NCI-H82 treated with DMSO at 0.1 percent for 48 hours (cell line): Measurements from ENCODE around the gene MRPS6.

ENCODE experiments used
- DNase-seq: peaks from one replicate; lab custom pipeline; 2025; ENCODE audit not compliant: unreplicated experiment; lab: John Stamatoyannopoulos, UW

Gene MRPS6

DNA sequence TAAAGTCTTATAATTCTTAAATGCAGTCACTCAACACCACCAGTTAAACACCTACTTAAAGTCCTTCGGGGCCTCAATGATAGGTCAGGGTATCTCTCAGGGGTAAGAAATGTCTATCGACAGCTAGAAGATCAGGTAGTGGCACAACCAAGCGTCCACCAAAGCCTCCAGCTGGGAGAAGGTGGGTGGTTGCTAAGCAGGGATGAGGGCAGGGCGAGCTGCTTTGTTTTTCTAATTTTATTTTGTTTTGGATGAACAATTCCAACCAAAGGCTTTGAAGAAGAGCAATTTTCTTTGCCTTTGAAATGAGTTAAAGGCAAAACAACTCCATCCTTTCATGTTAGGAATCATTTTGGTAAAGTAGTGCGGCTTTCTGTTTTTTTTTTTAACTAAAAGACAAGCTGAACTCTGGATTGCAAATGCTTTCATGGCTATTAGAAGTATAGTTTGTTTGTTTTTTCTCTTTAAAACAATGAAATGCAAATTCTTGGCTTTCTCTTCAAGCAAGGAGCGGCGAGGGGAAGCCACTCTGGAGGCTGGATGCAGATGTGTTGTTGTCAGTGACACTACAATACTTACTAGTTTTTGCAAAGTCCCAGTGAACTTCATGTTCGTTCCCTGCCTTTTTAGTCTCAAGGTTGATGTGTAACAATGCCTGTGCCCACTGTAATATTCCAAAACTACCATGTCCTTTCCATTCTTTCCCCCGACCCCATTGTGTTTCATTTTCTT is 106.0 kb downstream of the MRPS6 start:
- no peak for DNase-seq

DNA sequence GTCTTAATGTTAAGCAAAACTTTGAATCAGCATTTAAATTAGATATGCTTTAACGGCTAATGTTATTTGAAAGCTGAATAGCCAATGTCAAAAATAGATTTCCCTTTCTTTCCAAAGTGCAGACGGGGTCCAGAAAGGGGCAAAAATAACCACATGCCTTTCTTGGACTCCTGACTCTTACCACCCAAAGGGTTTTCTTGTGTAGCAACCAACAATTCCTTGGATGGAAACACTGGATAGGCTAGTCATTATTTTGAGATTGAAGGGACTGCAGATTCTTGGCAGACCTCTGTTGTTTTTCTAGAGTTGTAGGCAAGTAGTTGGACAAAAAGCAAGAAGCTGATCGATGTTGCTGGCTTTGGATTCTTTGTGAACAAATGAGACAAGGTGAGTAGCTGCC is 107.0 kb downstream of the MRPS6 start:
- DNase-seq: no peak

DNA sequence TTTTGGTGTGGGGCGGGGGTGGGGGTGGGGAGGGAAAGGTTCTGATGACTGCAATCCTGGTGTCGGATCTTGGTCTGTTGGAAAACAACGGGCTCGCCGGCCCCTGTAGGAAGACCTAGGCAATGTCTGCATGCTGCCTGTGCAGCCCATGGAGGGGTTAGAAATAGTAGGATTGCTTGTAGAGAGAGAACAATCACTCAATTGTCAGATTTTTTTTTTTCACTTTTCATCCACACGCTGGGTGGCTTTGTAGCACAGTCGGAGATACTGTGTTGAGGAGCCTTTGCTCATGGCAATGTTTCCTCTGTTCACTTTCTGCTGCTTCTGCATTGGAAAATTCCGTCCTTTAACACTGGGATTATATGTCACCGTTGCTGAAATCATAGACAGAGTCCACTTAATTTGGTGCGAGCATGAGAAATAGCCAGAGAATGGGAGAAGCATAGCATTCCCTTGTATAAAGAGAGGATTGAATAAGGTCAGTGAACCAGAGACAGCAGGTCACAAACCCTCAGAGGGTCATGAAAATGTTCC is 107.5 kb downstream of the MRPS6 start:
- no peak for DNase-seq

DNA sequence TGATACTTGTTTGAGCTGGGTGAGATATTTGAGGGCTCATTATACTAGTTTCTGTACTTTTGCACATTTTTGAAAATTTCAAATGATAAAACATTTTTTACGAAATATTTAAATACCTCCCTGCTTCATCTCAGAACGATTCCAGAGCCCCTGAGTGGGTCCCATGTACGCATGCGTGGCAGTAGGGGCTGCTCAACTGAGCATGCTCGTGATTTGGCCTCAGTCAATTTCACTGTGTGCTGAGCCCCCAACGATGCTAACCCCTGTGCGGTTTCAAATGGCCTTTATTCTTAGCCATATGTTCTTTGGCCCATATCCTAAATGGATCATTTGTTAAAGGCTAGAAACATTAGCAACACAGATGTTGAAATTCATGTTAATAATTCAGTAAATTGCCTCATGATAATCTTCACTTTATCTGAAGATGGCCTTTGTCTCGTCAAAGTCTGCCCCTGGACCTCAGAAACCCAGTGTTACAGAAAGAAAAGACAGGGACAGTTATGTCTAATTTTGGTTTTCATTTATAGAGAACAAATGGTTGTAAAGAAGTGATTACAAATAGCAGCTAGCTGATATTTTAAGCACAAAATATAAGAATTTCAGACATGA is 108.2 kb downstream of the MRPS6 start:
- no peak for DNase-seq

DNA sequence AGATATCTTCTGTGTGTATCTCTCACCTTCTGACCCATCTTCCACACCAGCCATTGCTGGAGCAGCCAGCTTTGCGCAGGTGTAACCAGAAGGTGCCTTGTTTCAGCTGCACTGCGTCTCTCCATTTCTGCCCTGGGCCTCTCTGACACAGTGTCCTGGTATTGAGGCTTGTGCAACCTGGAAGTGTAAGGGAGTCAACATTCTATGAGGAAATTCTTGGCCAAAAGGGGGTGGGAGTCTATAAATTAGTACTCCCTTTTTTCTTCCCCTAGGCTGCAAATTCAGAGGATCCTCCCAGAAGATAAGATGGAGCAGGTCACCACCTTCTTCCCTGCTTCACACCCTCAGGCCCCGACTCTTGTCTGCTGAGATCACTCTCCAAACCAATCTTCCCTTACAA is 109.1 kb downstream of the MRPS6 start:
- DNase-seq: no peak

DNA sequence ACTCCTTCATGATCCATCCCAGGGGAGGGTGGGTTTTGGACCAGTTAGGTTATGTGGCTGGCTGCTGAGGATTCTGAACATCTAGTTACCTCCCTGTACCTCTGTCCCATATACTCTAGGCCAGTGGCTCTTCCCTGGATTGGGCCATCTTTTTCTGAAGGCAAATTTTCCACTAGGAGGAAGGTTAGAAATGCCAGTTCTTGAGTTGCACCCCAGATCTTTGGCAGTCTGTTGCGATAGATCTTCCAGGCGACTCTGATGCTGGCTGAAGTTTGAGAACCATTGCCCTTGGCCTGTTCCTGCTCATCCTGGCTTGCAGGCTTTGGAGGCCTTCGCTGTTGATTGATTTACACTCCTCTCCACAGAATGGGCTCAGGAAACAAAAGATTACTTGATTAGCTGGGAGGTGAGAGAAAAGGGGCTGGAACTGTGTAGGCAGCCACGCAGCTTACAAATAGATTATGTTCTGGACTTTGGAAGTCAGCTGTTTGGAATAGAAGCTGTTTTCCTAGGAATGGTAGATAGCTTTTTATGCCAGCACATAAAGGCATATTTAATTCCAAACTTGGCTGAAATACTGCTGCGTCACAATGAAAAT is 110.1 kb downstream of the MRPS6 start:
- DNase-seq: no peak

DNA sequence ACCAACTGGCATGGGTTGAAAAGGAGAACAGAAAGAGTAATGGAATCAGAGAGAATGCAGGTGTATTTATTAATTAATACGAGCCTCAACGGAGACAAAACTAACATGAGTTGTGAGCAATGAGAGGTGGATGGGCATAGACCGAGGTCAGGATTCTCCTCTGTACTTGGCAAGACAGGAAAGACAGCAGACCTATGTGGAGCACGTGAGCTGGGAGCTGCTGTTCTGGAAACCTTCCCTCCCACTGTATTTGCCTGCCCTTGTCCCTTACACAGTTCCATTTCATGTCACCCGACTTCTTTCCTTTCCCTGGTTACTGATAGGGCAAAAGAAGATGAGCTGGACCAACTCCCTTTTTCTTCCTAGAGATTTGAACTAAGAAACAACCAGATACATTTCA is 110.9 kb downstream of the MRPS6 start:
- DNase-seq: no peak

DNA sequence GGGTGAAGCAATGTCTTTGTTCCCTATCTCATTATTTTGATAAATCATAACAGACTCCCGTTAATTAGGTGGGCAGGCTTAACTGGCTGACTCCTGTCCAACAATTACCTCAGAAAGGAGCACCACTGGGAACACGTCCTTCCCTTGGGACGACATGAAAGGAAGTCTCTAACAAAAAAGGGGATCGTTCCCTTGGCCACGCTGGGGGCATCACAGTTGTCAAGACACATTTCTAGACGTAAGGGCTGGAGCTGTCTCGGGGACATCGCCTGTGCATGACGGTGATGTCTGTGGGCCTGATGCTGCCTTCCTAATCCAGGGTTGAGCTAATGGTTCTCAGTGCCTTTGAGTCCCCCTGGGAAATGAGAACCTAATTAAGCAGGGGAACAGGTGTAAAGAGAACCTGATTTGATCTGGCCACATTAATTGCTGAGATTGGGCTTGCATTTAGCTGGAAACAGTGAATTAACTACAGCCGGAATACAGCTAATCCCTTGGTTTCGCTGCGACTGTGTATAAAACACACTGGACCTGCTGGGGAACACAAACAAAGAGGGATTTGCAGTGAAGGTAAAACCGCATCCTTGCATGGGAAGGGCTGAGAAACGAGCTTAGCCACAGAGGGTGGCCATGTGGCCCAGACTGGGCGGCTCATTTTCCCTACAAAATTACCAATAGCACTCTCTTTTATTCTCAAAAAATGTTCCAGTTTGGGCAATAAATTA is 111.8 kb downstream of the MRPS6 start:
- DNase-seq: peak; percentile 91

DNA sequence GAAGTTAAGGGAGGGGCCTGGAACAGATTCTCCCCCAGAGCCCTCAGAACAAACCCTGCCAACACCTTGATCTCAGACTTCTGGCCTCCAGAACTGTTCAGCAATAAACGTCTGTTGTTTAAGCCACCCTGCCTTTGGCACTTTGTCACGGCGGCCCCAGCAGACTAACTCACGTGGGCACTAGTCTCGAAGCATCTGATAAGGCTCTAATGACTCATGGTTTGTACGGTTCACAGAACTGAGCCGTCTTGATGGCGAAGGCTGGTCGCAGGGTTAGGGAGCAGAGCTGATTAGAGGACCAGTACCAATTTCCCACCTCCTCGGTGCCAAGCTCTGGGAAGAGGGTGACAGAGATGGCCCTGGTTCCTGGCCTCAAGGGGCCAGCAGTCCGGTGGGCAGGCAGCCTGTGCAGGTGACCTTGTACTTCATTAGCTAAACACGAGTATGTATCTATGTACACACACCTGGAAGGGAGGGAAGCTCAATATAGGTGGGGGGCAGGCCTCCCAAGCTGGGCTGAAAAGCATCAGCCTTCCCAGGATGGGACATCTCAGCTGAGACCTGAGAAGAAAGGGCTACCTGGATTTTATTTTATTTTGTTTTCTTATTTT is 112.8 kb downstream of the MRPS6 start:
- no peak for DNase-seq

DNA sequence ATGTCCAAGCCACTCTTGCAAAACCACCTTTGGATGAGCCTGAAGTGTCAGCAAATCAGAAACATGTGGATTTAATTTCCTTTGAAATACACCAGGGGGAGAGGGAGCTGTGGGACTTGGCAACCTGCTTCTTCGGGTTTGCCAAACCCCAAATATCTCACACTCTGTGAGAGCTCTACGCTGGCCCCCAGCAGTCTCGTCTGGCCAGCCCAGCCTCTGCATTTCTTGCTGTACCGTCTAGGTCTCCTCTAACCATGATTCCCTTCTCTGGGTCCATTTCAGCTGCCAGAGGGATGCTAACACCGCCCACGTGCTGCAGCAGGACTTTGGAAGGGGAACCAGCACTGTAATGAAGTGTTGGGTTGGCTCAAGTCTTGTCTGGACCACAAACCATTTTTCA is 114.6 kb downstream of the MRPS6 start:
- DNase-seq: no peak

DNA sequence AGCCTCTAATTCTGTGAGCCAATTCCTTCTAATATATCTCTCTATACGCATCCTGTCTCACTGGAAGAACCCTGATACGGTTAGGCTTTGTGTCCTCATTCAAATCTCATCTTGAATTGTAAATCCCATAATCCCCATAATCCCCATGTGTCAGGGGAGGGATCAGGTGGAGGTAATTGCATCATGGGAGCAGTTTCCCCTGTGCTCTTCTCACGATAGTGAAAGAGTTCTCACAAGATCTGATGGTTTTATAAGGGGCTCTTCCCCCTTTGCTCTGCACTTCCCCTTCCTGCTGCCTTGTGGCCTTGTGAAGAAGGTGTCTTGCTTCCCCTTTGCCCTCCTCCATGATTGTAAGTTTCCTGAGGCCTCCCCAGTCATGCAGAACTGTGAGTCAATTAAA is 116.1 kb downstream of the MRPS6 start:
- DNase-seq: peak; percentile 95

DNA sequence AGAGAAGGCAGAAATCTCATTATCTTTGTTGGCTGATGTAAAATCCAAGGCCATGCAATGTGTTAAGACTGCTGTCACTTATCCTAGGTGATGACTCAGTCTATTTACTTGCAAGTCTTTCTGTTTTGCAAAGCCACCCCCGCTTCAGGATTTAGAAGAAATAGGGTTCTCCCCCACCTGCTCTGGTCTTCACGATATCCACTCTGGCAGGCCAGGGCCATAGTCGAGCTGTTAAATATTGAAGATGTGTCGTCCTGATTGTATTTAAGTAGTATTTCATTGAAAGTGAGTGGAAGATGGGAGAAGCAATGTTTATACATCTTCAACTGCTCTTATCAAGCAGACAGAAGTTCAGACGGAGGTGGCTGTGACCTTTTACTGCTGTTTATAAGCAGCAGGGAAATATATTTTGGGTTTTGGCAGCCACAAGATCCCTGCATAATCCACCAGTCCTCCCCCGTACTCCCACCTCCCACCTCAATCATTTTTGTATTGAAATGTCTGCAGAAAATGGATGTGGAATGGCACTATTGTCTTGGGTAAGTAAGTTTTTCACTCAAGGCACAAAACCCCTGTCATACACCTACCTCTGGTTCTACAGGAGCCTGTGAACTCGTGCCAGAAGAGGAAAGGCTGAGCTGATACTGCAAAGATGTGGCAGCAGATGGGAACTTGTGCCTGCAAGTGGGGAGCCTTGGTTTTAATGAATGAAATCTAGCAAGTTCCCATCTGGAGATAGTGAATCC is 117.4 kb downstream of the MRPS6 start:
- DNase-seq: no peak

DNA sequence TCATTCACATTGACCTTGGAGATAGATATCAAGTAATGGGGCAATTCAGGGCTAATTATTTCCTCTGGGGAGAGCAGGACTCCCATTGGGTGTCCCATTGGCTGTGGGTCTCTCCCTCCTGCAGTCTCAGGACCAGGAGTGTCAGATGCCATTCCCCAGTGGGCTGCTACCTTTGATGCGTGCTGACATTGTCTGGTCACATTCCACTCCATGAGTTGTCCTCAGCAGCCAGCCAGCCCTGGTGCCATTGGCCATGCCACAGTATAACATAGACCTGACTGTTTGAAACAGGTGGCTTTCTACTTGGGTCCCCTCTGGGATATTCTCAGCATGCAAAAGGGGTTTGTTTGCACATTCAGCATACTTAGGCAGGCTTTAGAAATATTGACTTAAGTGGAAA is 118.5 kb downstream of the MRPS6 start:
- no peak for DNase-seq
